ENCODE data around the gene HERC5. TPM values are rescaled to one million over a fixed set of nuclear protein-coding genes. Genes with fewer than 3 reads are reported as not detected.
A peak's percentile ranks its signal among the peaks of the same experiment; 100 is the strongest.

HERC5 gene
- polyA plus RNA-seq, 1 experiment: 0.06 TPM

DNA sequence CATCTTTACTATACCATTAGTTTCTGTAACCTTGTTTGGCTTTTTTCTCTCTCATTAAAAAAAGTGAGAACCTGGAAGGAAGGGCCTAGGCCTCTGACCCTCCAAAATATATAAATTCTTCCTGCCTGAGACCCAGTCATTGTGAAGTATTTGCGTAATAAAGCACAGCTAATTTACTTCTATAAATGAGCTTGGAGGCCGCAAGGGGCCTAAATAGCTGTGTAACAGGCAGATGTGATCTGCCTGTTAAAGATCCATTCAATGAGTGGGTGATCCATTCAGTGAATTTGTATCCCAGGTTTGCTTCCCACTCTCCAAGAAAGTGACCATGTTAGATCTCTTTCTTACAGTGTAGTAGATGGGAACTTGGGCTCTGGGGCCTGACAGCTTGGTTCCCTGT, 67.3 kb downstream of the HERC5 start:
- H3K27ac ChIP-seq (ENCODE audit: low read depth, low read length): no peak overlapping the region
- TF ChIP-seq, protein P1, sequence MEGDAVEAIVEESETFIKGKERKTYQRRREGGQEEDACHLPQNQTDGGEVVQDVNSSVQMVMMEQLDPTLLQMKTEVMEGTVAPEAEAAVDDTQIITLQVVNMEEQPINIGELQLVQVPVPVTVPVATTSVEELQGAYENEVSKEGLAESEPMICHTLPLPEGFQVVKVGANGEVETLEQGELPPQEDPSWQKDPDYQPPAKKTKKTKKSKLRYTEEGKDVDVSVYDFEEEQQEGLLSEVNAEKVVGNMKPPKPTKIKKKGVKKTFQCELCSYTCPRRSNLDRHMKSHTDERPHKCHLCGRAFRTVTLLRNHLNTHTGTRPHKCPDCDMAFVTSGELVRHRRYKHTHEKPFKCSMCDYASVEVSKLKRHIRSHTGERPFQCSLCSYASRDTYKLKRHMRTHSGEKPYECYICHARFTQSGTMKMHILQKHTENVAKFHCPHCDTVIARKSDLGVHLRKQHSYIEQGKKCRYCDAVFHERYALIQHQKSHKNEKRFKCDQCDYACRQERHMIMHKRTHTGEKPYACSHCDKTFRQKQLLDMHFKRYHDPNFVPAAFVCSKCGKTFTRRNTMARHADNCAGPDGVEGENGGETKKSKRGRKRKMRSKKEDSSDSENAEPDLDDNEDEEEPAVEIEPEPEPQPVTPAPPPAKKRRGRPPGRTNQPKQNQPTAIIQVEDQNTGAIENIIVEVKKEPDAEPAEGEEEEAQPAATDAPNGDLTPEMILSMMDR (IDR thresholded peaks at IDR 0.05; ENCODE audit: low read depth, low read length): no peak
- H3K27me3 ChIP-seq (ENCODE audit: control insufficient read depth, insufficient read depth, low read length): no peaks in the 10 kb centered on the region
- ChIA-PET CTCF (interaction anchor here (0.6 to 2.4 kb wide), 6 partner anchors 15 to 503 kb away, joined by 3 to 12 read pairs (median 4); no protein-coding TSS in a partner anchor), POLR2A (interaction anchor here (0.6 to 1.5 kb wide), 3 partner anchors 149 to 240 kb away, joined by 3 to 4 read pairs (median 3); partner anchors contain the start of gene PPM1K)
- peak overlapping the region; percentile 92 for H3K4me3 ChIP-seq (ENCODE audit: low read depth, low read length)
- H3K9me3 ChIP-seq (ENCODE audit: control insufficient read depth, insufficient read depth, low read length): peaks cover 3% of the 10 kb centered on the region; the same call in 1 of the 2 replicates
- no peak for DNase-seq (ENCODE audit: low read depth, low spot score)

DNA sequence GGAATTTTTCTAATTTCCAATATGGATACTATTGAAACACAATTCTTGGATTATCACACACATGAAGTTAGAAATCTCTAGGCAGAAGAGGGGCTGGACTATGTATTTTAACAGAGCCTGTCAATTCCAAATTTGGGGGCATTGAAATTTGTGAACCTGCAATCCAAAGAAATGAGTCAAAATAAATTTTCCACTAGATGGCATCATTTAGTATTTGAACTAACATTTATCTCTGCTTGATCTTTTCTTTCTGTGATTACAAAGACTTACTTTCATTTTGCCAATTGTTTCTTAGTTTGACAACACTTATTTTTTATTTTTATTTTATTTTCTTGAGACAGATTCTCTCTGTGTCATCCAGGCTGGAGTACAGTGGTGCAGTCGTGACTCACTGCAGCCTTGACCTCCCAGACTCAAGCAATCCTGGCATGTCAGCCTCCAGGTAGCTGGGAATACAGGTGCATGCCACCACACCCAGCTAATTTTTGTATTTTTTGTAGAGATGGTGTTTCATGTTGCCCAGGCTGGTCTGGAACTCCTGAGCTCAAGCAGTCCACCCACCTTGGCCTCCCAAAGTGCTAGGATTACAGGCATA, 69.4 kb downstream of the HERC5 start:
- no peak for DNase-seq (ENCODE audit: low read depth, low spot score)
- H3K27ac ChIP-seq (ENCODE audit: low read depth, low read length): no peak overlapping the region
- no peak overlapping the region for H3K4me3 ChIP-seq (ENCODE audit: low read depth, low read length)
- ChIA-PET CTCF (interaction anchor here (0.6 to 2.4 kb wide), 14 partner anchors 10 to 996 kb away, joined by 3 to 12 read pairs (median 4); no protein-coding TSS in a partner anchor), POLR2A (no interaction called here)
- TF ChIP-seq, protein P1 (IDR thresholded peaks at IDR 0.05; ENCODE audit: low read depth, low read length): 0 out of 2 replicates have a peak, but pooled peaks have one; percentile 10
- no peaks in the 10 kb centered on the region for H3K27me3 ChIP-seq (ENCODE audit: control insufficient read depth, insufficient read depth, low read length)
- H3K9me3 ChIP-seq (ENCODE audit: control insufficient read depth, insufficient read depth, low read length): peaks cover 3% of the 10 kb centered on the region; the same call in 1 of the 2 replicates

DNA sequence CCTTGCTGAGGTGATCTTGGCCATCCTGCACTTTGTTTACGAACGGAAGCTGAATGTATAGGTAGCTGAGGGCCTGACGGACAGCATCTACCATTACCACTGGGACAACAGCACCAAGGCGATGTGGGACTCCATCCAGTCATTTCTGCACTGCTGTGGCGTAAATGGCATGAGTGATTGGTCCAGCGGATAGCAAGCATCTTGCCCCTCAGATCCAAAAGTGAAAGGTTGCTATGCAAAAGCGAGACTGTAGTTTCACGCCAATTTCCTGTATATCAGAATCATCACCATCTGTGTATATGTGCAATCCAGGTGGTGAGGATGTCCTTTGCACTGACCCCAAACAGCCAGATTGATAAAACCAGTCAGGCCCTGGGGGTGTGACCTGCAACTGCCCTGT, 70.9 kb downstream of the HERC5 start:
- ChIA-PET POLR2A (no interaction called here), CTCF (interaction anchor here (1.2 to 1.8 kb wide), 6 partner anchors 12 to 496 kb away, joined by 4 to 11 read pairs (median 6); no protein-coding TSS in a partner anchor)
- DNase-seq (ENCODE audit: low read depth, low spot score): no peak
- Histone ChIP-seq H3K27ac (ENCODE audit: low read depth, low read length) (no peak overlapping the region), H3K27me3 (ENCODE audit: control insufficient read depth, insufficient read depth, low read length) (no peaks in the 10 kb centered on the region), H3K4me3 (ENCODE audit: low read depth, low read length) (no peak overlapping the region), H3K9me3 (ENCODE audit: control insufficient read depth, insufficient read depth, low read length) (peaks cover 3% of the 10 kb centered on the region; the same call in 1 of the 2 replicates)
- TF ChIP-seq, protein P1 (IDR thresholded peaks at IDR 0.05; ENCODE audit: low read depth, low read length): no peak

DNA sequence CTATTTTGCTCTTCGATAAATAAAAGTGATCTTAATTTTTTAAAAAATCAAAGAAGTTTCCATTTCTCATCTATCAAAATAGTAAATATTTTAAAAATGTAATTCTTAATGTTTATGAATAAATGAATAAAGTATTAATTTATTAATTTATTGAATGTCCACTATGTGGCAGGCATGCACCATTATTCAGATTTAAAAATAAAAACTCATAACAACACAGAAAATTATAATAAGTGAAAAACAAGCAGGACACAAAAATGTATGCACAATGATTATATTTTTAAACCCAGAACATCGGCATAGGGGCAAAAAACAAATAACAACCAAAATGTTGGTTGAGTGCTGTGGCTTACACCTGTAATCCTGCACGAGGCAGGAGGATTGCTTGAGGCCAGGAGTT, 71.9 kb downstream of the HERC5 start:
- CTCF ChIA-PET: interaction anchor here (1.4 to 4.2 kb wide), 4 partner anchors 130 to 494 kb away, joined by 4 to 42 read pairs (median 11); no protein-coding TSS in a partner anchor
- TF ChIP-seq, protein P1 (IDR thresholded peaks at IDR 0.05; ENCODE audit: low read depth, low read length): peak; percentile 21; the same call in 1 of the 2 replicates
- no peak overlapping the region for H3K4me3 ChIP-seq (ENCODE audit: low read depth, low read length)
- no peak overlapping the region for H3K27ac ChIP-seq (ENCODE audit: low read depth, low read length)
- no peaks in the 10 kb centered on the region for H3K9me3 ChIP-seq (ENCODE audit: control insufficient read depth, insufficient read depth, low read length)
- H3K27me3 ChIP-seq (ENCODE audit: control insufficient read depth, insufficient read depth, low read length): no peaks in the 10 kb centered on the region
- DNase-seq (ENCODE audit: low read depth, low spot score): no peak
- POLR2A ChIA-PET: no interaction called here

DNA sequence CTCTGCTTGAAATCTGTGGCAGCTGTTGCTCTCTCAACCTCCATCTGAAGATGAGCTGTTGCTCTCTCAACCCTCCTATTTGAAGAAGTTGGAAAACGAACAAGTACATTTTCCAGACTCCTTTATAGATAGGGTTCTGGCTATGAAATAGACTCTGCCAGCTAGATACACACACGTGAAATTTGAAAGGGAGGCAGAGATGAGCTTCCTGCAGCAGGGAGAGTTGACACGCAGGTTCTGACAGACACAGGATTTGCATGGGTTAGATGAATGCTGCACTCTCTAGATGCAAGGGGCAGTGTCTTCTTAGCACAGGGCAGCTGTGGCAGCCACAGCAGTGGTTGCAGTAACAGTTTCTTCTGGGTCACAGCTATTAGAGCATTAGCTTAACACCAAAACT, 74.6 kb downstream of the HERC5 start:
- no peak for DNase-seq (ENCODE audit: low read depth, low spot score)
- Histone ChIP-seq H3K4me3 (ENCODE audit: low read depth, low read length) (no peak overlapping the region), H3K27ac (ENCODE audit: low read depth, low read length) (no peak overlapping the region), H3K27me3 (ENCODE audit: control insufficient read depth, insufficient read depth, low read length) (no peaks in the 10 kb centered on the region), H3K9me3 (ENCODE audit: control insufficient read depth, insufficient read depth, low read length) (no peaks in the 10 kb centered on the region)
- TF ChIP-seq, protein P1 (IDR thresholded peaks at IDR 0.05; ENCODE audit: low read depth, low read length): no peak
- ChIA-PET POLR2A (no interaction called here), CTCF (interaction anchor here (0.6 to 4.2 kb wide), 5 partner anchors 15 to 491 kb away, joined by 3 to 42 read pairs (median 3); no protein-coding TSS in a partner anchor)
